Spleen (tissue), 11 donors: ENCODE data around the gene BSPRY. TPM values are rescaled to one million over a fixed set of nuclear protein-coding genes. Genes with fewer than 3 reads are reported as not detected.

Experiments
- DNase-seq: peaks from one replicate; pipeline ENCODE4 v3.0.0-alpha.2; 2020
- H3K27ac ChIP-seq, 8 donors: fragments of 200-600 bp; sonication (generic) in 7 of 8; 1 replicate in 4 of 8; 2 replicates in 4 of 8; pipeline versions ENCODE4 v1.5.0 to v1.8.0; 2016 to 2021; ENCODE audit warnings: inconsistent platforms in 4 of 8, mild to moderate bottlenecking in 4 of 8, moderate library complexity in 1 of 8
- H3K27me3 ChIP-seq, 7 donors: fragments of 200-600 bp; sonication (generic) in 6 of 7; replicated peaks in 1 of 7; 1 replicate in 4 of 7; 2 replicates in 3 of 7; pipeline versions ENCODE4 v1.5.0 to v1.8.0; 2016 to 2021; ENCODE audit warnings: inconsistent platforms in 3 of 7, mild to moderate bottlenecking in 1 of 7
- H3K36me3 ChIP-seq, 6 donors: fragments of 200-600 bp; sonication (generic) in 5 of 6; 1 replicate in 4 of 6; 2 replicates in 2 of 6; pipeline versions ENCODE4 v1.5.0 to v1.8.0; 2016 to 2021; ENCODE audit warnings: inconsistent platforms in 2 of 6
- H3K4me1 ChIP-seq, 6 donors: fragments of 200-600 bp; sonication (generic) in 5 of 6; 1 replicate in 3 of 6; 2 replicates in 3 of 6; pipeline versions ENCODE4 v1.5.0 to v1.8.0; 2016 to 2021; ENCODE audit warnings: inconsistent platforms in 3 of 6
- H3K4me3 ChIP-seq, 8 donors: fragments of 200-600 bp; sonication (generic) in 7 of 8; 1 replicate in 4 of 8; 2 replicates in 4 of 8; pipeline versions ENCODE4 v1.5.0 to v1.8.0; 2016 to 2021; ENCODE audit warnings: inconsistent platforms in 4 of 8, mild to moderate bottlenecking in 4 of 8, moderate library complexity in 2 of 8
- H3K9me3 ChIP-seq, 8 donors: fragments of 200-600 bp; sonication (generic) in 7 of 8; 1 replicate in 4 of 8; 2 replicates in 4 of 8; pipeline versions ENCODE4 v1.5.0 to v1.8.0; 2016 to 2021; ENCODE audit warnings: inconsistent platforms in 4 of 8
- POLR2A ChIP-seq, 3 donors: fragments of 450-650 bp; IDR thresholded peaks; one replicate each; pipeline ENCODE4 v1.5.1; 2017; ENCODE audit warnings: antibody characterized with exemption in 3 of 3, mild to moderate bottlenecking in 1 of 3
- POLR2AphosphoS5 ChIP-seq, 3 donors: sonication (generic); formaldehyde crosslinking; IDR thresholded peaks; one replicate each; pipeline ENCODE4 v1.5.1; 2017; ENCODE audit warnings: antibody characterized with exemption in 3 of 3
- WGBS, 5 donors: extraction: QIAGEN DNeasy Blood & Tissue Kit in 3 of 5; methylation state at CpG; one replicate each; pipeline versions ENCODE4 v1.1.5 to v1.1.7; 2013 to 2018; 5-methylcytosine and 5-hydroxymethylcytosine counted together
- intact Hi-C: fragments of 100-400 bp; cut with DNase I; formaldehyde crosslinking; loops from one replicate; pipeline ENCODE4 v1.15.0; 2023; ENCODE audit warnings: low total_unique reads
- polyA plus RNA-seq, 3 donors: library from polyadenylated mRNA; stranded (reverse); fragments of 200-250 nt; gene quantifications; one replicate each; pipeline ENCODE4 v1.2.1, GENCODE V29; 2013
- total RNA-seq, 7 donors: library from RNA; depleted of rRNA in 3 of 7; stranded (reverse); fragments of >200 nt in 3 of 7; fragmentation: NEBNext Ultra II Directional in 4 of 7; extraction: Animal tissue kit (Norgen Biotek cat#: 25700) in 4 of 7; gene quantifications; one replicate each; pipeline versions ENCODE4 v1.1.0 to v1.2.1, GENCODE V29; 2016 to 2021
- TF ChIP-seq, protein P1 (sequence below), 11 experiments: fragments of 200-600 bp in 7 of 11; fragments of 450-650 bp in 4 of 11; sonication (generic) in 4 of 11; IDR thresholded peaks in 8 of 11; conservative IDR thresholded peaks in 3 of 11; 1 replicate in 7 of 11; 2 replicates in 4 of 11; pipeline versions ENCODE4 v1.4.0 to v1.8.0; 2016 to 2021; ENCODE audit warnings: antibody characterized with exemption in 11 of 11, inconsistent platforms in 4 of 11, mild to moderate bottlenecking in 1 of 11
- donor health status: healthy with polysubstance abuse.
- donor health status: DM: no; HTN: no; CAD: no; lungs with moderate emphysema.
- donor health status: DM: no; HTN: no; CAD: no.
- donor health status: Bipolar disorder and iron deficiency.
- donor health status: healthy.
- donor health status: DM: no; HTN: no; CAD: no.
- donor health status: DM: yes; HTN: yes; CAD: no.

Gene BSPRY
- total and polyA plus RNA-seq, 10 donors: 0.26 to 1.7 (median 0.78) TPM

- Histone ChIP-seq H3K9me3 (no peaks in the 10 kb centered on the region), H3K27ac (no peak overlapping the region), H3K27me3 (peaks cover 0 to 5% (median 0%) of the 10 kb centered on the region in 7 donors), H3K36me3 (no peaks in the 10 kb centered on the region), H3K4me3 (no peak overlapping the region), H3K4me1 (no peaks in the 10 kb centered on the region)
- DNase-seq: no peak
- TF ChIP-seq, protein P1, sequence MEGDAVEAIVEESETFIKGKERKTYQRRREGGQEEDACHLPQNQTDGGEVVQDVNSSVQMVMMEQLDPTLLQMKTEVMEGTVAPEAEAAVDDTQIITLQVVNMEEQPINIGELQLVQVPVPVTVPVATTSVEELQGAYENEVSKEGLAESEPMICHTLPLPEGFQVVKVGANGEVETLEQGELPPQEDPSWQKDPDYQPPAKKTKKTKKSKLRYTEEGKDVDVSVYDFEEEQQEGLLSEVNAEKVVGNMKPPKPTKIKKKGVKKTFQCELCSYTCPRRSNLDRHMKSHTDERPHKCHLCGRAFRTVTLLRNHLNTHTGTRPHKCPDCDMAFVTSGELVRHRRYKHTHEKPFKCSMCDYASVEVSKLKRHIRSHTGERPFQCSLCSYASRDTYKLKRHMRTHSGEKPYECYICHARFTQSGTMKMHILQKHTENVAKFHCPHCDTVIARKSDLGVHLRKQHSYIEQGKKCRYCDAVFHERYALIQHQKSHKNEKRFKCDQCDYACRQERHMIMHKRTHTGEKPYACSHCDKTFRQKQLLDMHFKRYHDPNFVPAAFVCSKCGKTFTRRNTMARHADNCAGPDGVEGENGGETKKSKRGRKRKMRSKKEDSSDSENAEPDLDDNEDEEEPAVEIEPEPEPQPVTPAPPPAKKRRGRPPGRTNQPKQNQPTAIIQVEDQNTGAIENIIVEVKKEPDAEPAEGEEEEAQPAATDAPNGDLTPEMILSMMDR (IDR thresholded peaks at IDR 0.05 in 8 of 11, conservative IDR thresholded peaks at IDR 0.05 in 3 of 11): no peak
- TF ChIP-seq POLR2A (IDR thresholded peaks at IDR 0.05) (no peak), POLR2AphosphoS5 (IDR thresholded peaks at IDR 0.05) (no peak)
- 84 to 96% (median 86%) methylated on average over 1 of the region's 1 CpG for WGBS, 5 donors
- intact Hi-C loops: no loop called here
Observed at GRCh38 chr9:113306566-113306965, 42.8 kb upstream of the BSPRY start.

DNA sequence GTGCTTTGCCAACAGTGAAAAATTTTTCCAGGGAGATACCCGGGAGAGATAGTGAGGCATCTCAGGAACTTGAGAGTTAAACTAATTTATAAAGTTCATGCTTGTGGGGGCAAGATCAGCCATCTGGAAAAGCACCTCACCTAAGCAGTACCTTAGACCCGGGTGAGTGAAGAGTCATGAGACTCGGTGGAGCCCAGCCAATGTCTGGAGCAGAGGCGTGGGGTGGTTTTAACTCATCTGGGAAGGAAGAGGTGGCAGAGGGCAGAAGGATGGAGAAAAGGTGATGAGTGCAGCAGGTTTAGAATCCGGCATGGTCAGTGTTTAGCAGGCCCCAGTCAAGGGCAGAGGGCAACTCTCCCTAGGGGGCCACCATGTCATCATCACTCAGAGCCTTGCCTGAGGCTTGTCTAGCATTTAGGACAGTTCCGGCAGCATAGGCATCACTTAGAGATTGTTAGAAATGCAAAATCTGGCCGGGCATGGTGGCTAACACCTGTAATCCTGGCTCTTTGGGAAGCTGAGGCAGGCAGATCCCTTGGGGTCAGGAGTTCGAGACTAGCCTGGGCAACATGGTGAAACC lies 41.9 kb upstream of the BSPRY start:
- no peak overlapping the region for H3K4me3 ChIP-seq
- 76 to 87% (median 80%) methylated on average over 8 of the region's 8 CpGs for WGBS, 5 donors
- no peak overlapping the region for H3K27ac ChIP-seq
- peaks cover 0 to 5% (median 0%) of the 10 kb centered on the region in 7 donors for H3K27me3 ChIP-seq
- intact Hi-C loops: no loop called here
- H3K36me3 ChIP-seq: no peaks in the 10 kb centered on the region
- no peaks in the 10 kb centered on the region for H3K9me3 ChIP-seq
- DNase-seq: no peak
- H3K4me1 ChIP-seq: no peaks in the 10 kb centered on the region
- TF ChIP-seq, protein P1 (IDR thresholded peaks at IDR 0.05 in 8 of 11, conservative IDR thresholded peaks at IDR 0.05 in 3 of 11): no peak
- TF ChIP-seq POLR2A (IDR thresholded peaks at IDR 0.05) (no peak), POLR2AphosphoS5 (IDR thresholded peaks at IDR 0.05) (no peak)

GRCh38 chr9:113309204-113309813 lies 40.0 kb upstream of the BSPRY start:
- 7 to 17% (median 16%) methylated on average over 2 of the region's 2 CpGs for WGBS, 5 donors
- Histone ChIP-seq H3K9me3 (no peaks in the 10 kb centered on the region), H3K4me1 (no peaks in the 10 kb centered on the region), H3K4me3 (no peak overlapping the region), H3K27ac (no peak overlapping the region), H3K36me3 (no peaks in the 10 kb centered on the region), H3K27me3 (peaks cover 0 to under 1% (median 0%) of the 10 kb centered on the region in 7 donors)
- TF ChIP-seq, protein P1 (IDR thresholded peaks at IDR 0.05 in 8 of 11, conservative IDR thresholded peaks at IDR 0.05 in 3 of 11): peak in 8 of 11 experiments; percentile 18 to 59 (median 41)
- TF ChIP-seq POLR2AphosphoS5 (IDR thresholded peaks at IDR 0.05): no peak
- intact Hi-C loops: no loop called here
- no peak for DNase-seq

- no peak for DNase-seq
- H3K27me3 ChIP-seq: no peaks in the 10 kb centered on the region
- no peaks in the 10 kb centered on the region for H3K9me3 ChIP-seq
- no peak overlapping the region for H3K4me3 ChIP-seq
- H3K27ac ChIP-seq: no peak overlapping the region
- H3K36me3 ChIP-seq: no peaks in the 10 kb centered on the region
- 51 to 71% (median 67%) methylated on average over 3 of the region's 3 CpGs for WGBS, 5 donors
- intact Hi-C loops: no loop called here
- no peaks in the 10 kb centered on the region for H3K4me1 ChIP-seq
- TF ChIP-seq POLR2A (IDR thresholded peaks at IDR 0.05) (no peak), POLR2AphosphoS5 (IDR thresholded peaks at IDR 0.05) (no peak)
- TF ChIP-seq, protein P1 (IDR thresholded peaks at IDR 0.05 in 8 of 11, conservative IDR thresholded peaks at IDR 0.05 in 3 of 11): no peak
Observed at GRCh38 chr9:113310538-113310937, 38.8 kb upstream of the BSPRY start.
